Activated T-cell treated with anti-CD3 and anti-CD28 coated beads, Interleukin-2, amount 50 U/mL, for 24 hours (primary cell): ENCODE measurements around the gene CFAP54.

Source experiments
- DNase-seq: peaks from one replicate; pipeline ENCODE4 v3.0.0-alpha.2; 2020
- H3K27ac Mint-ChIP-seq: 2 replicates; pipeline ENCODE4 v1.8.0; 2020; ENCODE audit warnings: mild to moderate bottlenecking, mixed read lengths
- H3K27me3 Mint-ChIP-seq: 2 replicates; pipeline ENCODE4 v1.8.0; 2020; ENCODE audit warnings: mixed read lengths
- H3K36me3 Mint-ChIP-seq: 2 replicates; pipeline ENCODE4 v1.8.0; 2020; ENCODE audit warnings: low read depth, mixed read lengths
- H3K4me1 Mint-ChIP-seq: 2 replicates; pipeline ENCODE4 v1.8.0; 2020; ENCODE audit warnings: low read depth, mixed read lengths
- H3K4me3 Mint-ChIP-seq: 2 replicates; pipeline ENCODE4 v1.8.0; 2020; ENCODE audit warnings: mild to moderate bottlenecking, moderate library complexity, mixed read lengths
- H3K9me3 Mint-ChIP-seq: 2 replicates; pipeline ENCODE4 v1.8.0; 2020; ENCODE audit warnings: mixed read lengths

CFAP54 gene

DNA sequence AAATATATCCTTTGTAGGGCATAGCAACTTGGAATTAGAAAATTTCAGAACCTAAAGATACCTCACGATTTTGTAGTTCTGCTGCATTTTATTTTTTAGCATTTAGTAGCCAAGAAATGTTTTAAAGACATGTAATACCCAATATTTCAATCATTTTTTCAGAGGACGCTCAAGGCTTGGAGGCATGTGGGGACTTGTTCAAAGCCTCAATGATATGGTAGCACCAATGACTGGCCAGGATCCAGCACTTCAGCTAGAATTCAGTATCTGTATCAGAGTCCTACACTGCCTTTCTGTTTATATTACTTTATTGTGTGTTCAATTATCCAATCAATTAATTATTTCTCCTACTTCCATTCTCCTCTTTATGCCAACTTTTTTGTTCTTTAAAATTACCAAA lies 262.8 kb downstream of the CFAP54 start:
- H3K9me3 Mint-ChIP-seq, result no peaks in the 10 kb centered on the region
- H3K27ac Mint-ChIP-seq, result no peak overlapping the region
- H3K27me3 Mint-ChIP-seq, result peaks cover 6% of the 10 kb centered on the region
- no peaks in the 10 kb centered on the region for H3K36me3 Mint-ChIP-seq
- no peaks in the 10 kb centered on the region for H3K4me1 Mint-ChIP-seq
- no peak overlapping the region for H3K4me3 Mint-ChIP-seq
- no peak for DNase-seq

DNA sequence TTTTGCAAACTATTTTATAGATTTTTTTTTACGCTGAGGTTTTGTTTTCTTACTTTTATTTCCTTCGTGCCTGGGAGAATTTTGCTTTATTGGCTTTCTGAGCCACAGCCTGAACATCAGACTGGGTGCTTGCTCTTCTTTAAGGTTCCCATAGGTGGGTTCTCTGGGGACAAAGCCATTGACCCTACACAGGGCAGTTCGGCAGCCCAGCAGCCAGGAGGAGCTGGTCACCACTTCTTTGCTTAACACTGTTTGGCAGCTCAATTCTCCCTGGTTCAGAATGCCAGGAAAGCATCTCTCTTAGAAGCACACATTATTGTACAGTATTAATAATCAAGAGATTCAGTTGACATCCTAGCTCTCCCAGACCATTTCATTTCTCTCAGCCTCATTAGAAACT lies 276.9 kb downstream of the CFAP54 start:
- no peaks in the 10 kb centered on the region for H3K36me3 Mint-ChIP-seq
- H3K4me3 Mint-ChIP-seq, result no peak overlapping the region
- H3K4me1 Mint-ChIP-seq, result no peaks in the 10 kb centered on the region
- H3K27me3 Mint-ChIP-seq, result peaks cover 9% of the 10 kb centered on the region
- H3K9me3 Mint-ChIP-seq, result no peaks in the 10 kb centered on the region
- DNase-seq, result no peak
- H3K27ac Mint-ChIP-seq, result no peak overlapping the region

DNA sequence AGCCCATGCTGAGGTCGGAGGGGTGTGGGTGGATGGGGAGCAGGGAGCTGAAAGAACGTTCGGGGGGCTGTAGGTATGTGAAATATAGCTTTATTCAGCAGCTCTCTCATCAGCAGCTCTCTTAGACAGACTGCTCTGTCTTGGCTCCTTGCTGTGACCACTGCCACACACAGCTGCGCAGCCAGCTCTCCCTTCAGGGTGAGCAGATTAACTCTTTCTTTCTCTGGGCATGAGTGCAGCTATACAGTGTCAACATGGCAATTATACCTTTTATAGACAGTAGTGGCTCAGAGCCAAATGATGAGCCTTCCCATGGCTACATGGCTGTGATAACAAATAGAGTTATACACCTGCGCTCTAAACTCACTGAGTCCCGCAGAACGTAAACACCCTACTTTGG lies 280.0 kb downstream of the CFAP54 start:
- Mint-ChIP-seq H3K36me3 (no peaks in the 10 kb centered on the region), H3K9me3 (no peaks in the 10 kb centered on the region), H3K27ac (no peak overlapping the region), H3K4me1 (no peaks in the 10 kb centered on the region), H3K27me3 (peaks cover 9% of the 10 kb centered on the region), H3K4me3 (no peak overlapping the region)
- no peak for DNase-seq

DNA sequence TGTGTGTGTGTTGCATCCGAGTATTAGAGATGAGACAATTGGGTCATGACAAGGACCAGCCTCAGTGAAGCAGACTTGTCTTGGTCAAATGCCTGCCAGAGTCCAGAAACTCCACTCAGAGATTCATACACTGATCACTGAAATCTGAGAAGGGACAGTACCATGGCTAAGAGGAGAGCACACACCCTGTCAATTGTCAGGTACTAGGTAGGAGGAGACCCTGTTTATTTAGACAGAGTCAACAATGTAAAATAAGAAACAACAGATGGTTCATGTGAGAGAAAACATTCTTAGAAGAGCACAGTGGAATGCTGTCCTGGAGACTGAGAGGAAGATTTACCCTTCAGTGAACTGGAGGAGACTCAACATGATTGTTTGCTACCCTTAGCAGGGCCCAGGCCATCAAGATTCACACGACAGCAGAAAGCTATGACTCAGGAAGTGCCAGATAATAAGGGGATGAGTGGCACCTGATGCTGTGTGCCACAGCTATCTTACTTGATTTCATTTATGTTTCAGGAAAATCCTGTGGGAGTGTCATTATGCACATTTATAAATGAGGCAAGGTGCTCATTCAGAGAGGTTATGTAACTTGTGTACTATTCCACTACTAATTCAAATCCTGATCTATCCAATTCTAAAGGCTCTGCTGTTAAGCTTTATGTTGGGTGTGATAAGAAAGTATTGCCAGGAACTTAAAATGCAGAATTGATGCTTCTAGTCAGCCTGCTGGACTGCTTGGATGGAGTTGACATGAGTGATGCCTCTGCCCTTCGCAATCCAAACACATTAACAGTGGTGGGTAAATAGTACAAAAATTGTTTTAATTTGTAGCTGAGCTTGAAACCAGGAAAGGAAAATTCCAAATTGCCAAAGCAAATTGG lies 281.1 kb downstream of the CFAP54 start:
- Mint-ChIP-seq H3K9me3 (no peaks in the 10 kb centered on the region), H3K4me3 (no peak overlapping the region), H3K4me1 (no peaks in the 10 kb centered on the region), H3K36me3 (no peaks in the 10 kb centered on the region), H3K27ac (no peak overlapping the region), H3K27me3 (peaks cover 9% of the 10 kb centered on the region)
- DNase-seq, result no peak

DNA sequence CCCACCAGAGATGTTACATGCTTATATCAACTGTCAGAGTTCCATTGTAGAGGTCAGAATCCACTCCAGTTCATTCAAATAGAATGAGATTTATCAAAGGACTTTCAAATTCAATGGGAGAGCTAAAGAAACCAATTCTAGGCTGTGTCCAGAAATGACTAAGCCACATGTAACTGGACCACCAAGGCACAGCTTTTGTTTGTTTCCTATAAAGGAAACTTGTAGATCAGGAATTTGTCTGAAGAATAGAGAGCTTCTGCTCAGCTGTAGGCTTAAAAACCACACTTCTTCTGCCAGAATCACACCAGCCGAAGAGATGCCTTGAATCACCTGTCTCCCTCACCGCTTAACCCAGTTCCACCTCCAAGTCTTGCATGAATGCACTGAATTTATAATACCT lies 283.7 kb downstream of the CFAP54 start:
- H3K9me3 Mint-ChIP-seq, result no peaks in the 10 kb centered on the region
- no peaks in the 10 kb centered on the region for H3K36me3 Mint-ChIP-seq
- no peak overlapping the region for H3K27ac Mint-ChIP-seq
- H3K4me3 Mint-ChIP-seq, result no peak overlapping the region
- no peaks in the 10 kb centered on the region for H3K4me1 Mint-ChIP-seq
- no peak for DNase-seq
- no peaks in the 10 kb centered on the region for H3K27me3 Mint-ChIP-seq

DNA sequence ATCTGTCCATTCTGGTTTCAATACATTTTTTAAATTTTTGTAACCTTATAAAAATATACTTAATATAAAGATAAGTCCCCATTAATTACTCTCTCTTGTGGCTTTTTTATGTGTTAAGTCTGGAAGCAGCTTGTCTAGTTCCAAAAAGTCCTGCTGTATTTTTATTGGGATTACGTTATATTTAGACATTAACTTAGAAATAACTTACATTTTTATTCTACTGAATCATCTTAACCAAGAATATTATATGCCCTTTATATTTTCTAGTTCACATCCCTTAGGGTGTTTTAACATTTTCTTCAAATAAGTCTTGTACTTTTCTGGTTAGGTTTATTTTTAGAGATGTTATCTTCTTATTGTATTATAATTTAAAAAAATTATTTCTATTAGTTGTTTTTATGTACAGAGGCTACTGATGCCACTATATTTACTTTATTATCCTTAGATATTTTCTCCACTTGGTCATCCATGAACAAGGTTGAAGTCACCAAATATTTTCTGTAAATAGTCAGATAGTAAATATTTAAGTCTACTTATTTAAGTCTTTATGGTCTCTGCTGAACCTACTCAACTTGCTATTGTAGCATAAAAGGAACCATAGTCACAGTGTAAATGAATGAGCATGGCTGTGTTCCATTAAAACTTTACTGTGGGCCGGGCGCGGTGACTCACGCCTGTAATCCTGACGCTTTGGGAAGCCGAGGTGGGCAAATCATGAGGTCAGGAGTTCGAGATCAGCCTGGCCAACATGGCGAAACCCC lies 285.3 kb downstream of the CFAP54 start:
- Mint-ChIP-seq H3K4me1 (no peaks in the 10 kb centered on the region), H3K27me3 (no peaks in the 10 kb centered on the region), H3K27ac (no peak overlapping the region)

DNA sequence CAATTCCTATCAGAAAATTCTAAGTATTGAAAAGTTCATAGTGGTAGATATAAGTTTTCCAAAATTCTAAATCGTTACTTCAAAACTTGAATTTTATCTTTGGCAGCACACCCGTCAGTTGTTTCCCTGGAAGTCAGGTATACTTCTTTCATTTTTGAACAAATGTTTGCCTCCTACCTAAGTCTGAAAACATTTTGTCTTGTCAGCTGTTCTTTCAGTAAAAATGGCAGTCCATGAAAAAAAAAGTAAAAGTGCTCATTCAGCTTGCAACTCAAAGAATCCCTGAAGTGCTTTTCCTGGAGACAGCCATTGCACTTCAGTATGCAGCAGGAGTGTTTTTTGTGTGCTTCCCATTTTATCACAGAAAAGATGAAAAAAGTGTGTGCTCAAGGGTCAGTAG lies 287.5 kb downstream of the CFAP54 start:
- H3K4me1 Mint-ChIP-seq, result no peaks in the 10 kb centered on the region
- no peaks in the 10 kb centered on the region for H3K9me3 Mint-ChIP-seq
- H3K4me3 Mint-ChIP-seq, result no peak overlapping the region
- no peaks in the 10 kb centered on the region for H3K27me3 Mint-ChIP-seq
- no peak overlapping the region for H3K27ac Mint-ChIP-seq
- H3K36me3 Mint-ChIP-seq, result no peaks in the 10 kb centered on the region
- no peak for DNase-seq

More for the DNA sequence above, 285.3 kb downstream of the CFAP54 start:
- no peaks in the 10 kb centered on the region for H3K9me3 Mint-ChIP-seq
- no peaks in the 10 kb centered on the region for H3K36me3 Mint-ChIP-seq
- no peak for DNase-seq
- no peak overlapping the region for H3K4me3 Mint-ChIP-seq

DNA sequence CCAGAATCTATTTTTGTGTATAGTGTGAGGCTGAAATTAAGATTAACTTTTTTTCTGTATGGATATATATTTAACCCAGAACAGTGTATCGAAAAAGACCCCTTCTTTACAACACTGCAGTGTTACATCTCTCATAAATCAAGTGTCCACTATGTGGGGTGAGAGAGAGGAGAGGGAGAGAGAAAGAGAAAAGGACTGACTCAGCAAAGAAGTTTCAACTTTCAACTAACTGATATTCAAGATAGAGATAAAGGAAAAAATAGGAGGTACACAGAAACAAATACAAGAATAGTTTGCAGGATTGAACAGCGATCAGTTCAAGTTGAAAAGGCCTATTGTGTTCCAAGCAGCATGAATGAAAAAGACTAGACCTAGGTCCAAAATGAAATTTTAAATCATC lies 291.0 kb downstream of the CFAP54 start:
- no peaks in the 10 kb centered on the region for H3K36me3 Mint-ChIP-seq
- DNase-seq, result no peak
- H3K4me3 Mint-ChIP-seq, result no peak overlapping the region
- no peak overlapping the region for H3K27ac Mint-ChIP-seq
- no peaks in the 10 kb centered on the region for H3K4me1 Mint-ChIP-seq
- H3K27me3 Mint-ChIP-seq, result no peaks in the 10 kb centered on the region
- H3K9me3 Mint-ChIP-seq, result no peaks in the 10 kb centered on the region

DNA sequence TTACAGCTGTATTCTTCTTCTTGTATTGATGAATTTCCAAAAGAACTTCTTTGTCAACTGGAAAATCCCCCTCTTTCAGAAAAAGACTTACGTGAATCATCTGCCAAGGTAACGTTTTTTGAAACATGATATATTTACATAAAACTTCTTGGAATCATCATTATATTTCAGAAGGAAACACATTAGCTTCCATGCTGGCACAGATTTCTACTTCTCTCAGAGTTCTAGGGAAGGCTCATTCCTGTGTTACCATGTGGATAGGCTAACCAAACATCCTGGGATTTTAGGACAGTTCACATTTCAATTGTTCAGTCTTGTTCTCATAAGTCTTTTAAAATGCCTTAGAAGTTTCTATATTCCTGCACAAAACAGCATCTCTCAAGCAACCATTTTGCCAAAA lies 297.4 kb downstream of the CFAP54 start:
- H3K36me3 Mint-ChIP-seq, result no peaks in the 10 kb centered on the region
- H3K9me3 Mint-ChIP-seq, result no peaks in the 10 kb centered on the region
- no peak overlapping the region for H3K27ac Mint-ChIP-seq
- no peaks in the 10 kb centered on the region for H3K4me1 Mint-ChIP-seq
- DNase-seq, result no peak
- no peaks in the 10 kb centered on the region for H3K27me3 Mint-ChIP-seq
- H3K4me3 Mint-ChIP-seq, result no peak overlapping the region

DNA sequence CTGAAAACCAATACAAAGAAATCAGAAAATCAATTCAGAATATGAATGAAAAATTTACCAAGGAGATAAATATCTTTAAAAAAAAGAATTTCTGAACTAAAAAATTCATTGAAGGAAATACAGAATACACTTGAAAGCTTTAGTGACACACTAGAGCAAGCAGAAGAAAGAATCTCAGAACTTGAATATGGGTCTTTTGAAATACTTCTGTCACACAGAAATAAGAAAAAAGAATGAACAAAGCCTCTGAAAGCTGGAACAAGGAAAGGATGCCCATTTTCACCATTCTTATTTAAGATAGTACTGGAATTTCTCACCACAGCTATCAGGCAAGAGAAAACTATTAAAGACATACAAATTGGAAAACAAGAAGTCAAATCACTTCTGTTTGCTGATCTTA lies 314.6 kb downstream of the CFAP54 start:
- DNase-seq, result no peak
- Mint-ChIP-seq H3K4me1 (no peaks in the 10 kb centered on the region), H3K4me3 (no peak overlapping the region), H3K9me3 (peaks cover 15% of the 10 kb centered on the region), H3K36me3 (no peaks in the 10 kb centered on the region), H3K27me3 (peaks cover 22% of the 10 kb centered on the region), H3K27ac (no peak overlapping the region)

DNA sequence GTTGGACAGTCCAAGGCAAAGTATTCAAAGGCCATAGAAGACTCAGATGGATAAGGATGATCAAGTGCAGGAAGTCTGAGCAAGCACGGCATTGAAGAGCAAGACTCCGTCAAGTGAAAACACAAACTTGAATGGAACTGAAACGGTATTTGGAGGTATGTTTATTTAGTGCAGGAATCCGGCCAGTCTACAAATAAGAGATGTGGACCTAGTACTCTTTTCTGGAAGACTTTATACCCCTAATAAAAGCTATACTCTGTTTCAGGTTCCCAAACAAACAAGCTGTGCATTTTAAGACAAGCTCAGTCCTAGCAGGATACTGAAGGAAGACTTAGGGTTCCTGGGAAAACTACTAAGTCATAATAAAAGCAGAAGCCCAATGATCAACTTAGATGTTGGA lies 316.9 kb downstream of the CFAP54 start:
- peaks cover 5% of the 10 kb centered on the region for H3K27me3 Mint-ChIP-seq
- H3K9me3 Mint-ChIP-seq, result peaks cover 15% of the 10 kb centered on the region
- no peak for DNase-seq
- no peaks in the 10 kb centered on the region for H3K36me3 Mint-ChIP-seq
- H3K4me1 Mint-ChIP-seq, result no peaks in the 10 kb centered on the region
- H3K4me3 Mint-ChIP-seq, result no peak overlapping the region
- H3K27ac Mint-ChIP-seq, result no peak overlapping the region

DNA sequence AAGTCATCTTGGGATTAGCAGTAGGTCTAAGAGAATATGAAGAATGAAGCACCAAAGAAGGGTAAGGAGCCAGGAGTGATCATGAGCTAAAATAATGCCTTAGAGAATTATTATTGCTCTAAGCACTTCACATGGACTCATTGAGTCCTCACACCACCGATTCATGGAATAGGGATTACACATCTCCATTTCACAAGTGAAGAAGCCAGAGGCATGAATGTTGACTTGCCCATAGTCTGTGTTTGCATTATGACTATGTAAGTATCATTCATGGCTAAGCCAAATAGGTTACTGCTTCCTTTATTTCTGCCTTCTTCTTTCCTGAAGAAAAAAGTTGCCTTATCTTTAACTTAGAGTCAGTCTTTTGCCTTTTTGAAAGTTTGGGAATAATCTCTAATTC lies 318.4 kb downstream of the CFAP54 start:
- no peak for DNase-seq

DNA sequence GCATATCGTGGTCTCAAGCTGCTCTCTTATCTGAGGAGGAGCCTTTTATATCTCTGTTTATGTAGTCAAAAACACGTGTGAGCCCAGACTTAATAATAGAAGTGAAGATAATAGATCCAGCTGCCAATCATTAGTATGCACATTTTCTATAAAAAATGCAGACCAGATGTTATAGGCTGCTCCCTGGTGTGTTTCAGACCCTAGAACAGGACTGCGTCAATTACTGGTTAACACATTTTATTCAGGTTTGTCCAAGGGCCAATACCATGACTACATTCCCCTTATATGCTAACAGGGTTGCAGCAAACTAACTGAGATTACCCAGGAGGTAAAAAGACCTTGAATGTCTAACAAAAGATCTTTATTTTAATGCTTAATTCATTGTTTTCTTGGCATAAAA lies 319.2 kb downstream of the CFAP54 start:
- no peak overlapping the region for H3K4me3 Mint-ChIP-seq
- H3K27me3 Mint-ChIP-seq, result no peaks in the 10 kb centered on the region
- H3K27ac Mint-ChIP-seq, result no peak overlapping the region
- no peaks in the 10 kb centered on the region for H3K4me1 Mint-ChIP-seq
- no peaks in the 10 kb centered on the region for H3K36me3 Mint-ChIP-seq
- peaks cover 10% of the 10 kb centered on the region for H3K9me3 Mint-ChIP-seq
- no peak for DNase-seq

More for the DNA sequence above, 318.4 kb downstream of the CFAP54 start:
- no peaks in the 10 kb centered on the region for H3K27me3 Mint-ChIP-seq
- H3K4me1 Mint-ChIP-seq, result no peaks in the 10 kb centered on the region
- peaks cover 15% of the 10 kb centered on the region for H3K9me3 Mint-ChIP-seq
- no peaks in the 10 kb centered on the region for H3K36me3 Mint-ChIP-seq
- no peak overlapping the region for H3K4me3 Mint-ChIP-seq
- H3K27ac Mint-ChIP-seq, result no peak overlapping the region

DNA sequence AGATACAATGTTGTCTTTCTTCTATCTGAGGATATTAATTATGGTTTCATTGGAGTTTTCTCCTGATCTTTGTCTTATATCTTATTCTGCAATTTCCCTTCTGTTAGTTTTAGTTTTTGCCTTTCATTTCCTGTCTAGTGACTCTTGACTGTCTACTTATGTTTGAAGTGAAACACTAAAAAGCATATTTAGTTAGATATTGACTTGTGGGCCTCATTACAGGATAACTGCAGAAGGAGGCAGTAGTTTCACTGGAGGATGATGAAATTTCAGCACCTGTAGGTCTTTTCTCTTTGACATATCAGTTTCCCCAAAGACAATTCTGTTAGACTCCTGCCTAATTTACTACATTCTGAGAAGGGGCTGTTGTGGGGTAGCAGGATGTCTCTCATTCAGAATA lies 320.1 kb downstream of the CFAP54 start:
- Mint-ChIP-seq H3K9me3 (peaks cover 2% of the 10 kb centered on the region), H3K4me3 (no peak overlapping the region), H3K4me1 (no peaks in the 10 kb centered on the region), H3K27me3 (no peaks in the 10 kb centered on the region), H3K27ac (no peak overlapping the region), H3K36me3 (no peaks in the 10 kb centered on the region)
- DNase-seq, result no peak

DNA sequence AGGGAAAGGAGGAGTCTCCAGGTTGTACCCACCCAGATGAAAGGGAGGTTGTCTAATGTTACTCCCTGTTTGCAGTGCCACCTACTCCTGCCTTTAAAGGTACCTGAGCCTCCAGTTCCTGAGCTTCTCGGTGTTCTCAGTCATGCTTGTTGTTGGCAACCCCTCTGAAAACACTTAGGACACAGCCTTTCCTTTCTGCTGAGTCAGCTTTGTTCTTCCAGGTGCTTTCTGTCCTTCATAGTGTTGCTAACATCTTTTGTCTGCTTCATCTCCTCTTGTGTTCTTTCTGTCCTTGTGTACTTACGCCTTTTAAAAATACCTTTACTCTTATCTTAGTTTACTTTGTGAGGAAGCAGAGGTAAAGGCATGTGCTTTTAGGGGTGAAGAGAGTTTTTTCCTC lies 320.7 kb downstream of the CFAP54 start:
- Mint-ChIP-seq H3K4me1 (no peaks in the 10 kb centered on the region), H3K36me3 (no peaks in the 10 kb centered on the region), H3K27me3 (no peaks in the 10 kb centered on the region), H3K27ac (no peak overlapping the region), H3K4me3 (no peak overlapping the region), H3K9me3 (no peaks in the 10 kb centered on the region)
- no peak for DNase-seq
